HG03039 (cell line): ENCODE measurements around the gene TSSK2.

ENCODE experiments used
- ATAC-seq: cut with Tn5 transposase; IDR thresholded peaks from one replicate; pipeline ENCODE4 v1.9.1; 2021; ENCODE audit warnings: mild to moderate bottlenecking, moderate library complexity; ENCODE audit not compliant: unreplicated experiment

The TSSK2 gene

GRCh38 chr22:19180234-19180633 lies 49.1 kb downstream of the TSSK2 start:
- ATAC-seq = no peak

- ATAC-seq = no peak
These were observed 49.8 kb downstream of the TSSK2 start for GRCh38 chr22:19180740-19181410.

GRCh38 chr22:19181786-19182471 lies 50.8 kb downstream of the TSSK2 start:
- no peak for ATAC-seq
